ENCODE data around the gene TSR2. TPM values are rescaled to one million over a fixed set of nuclear protein-coding genes. Genes with fewer than 3 reads are reported as not detected.

Gene TSR2
- total RNA-seq (2022; extraction: Qiagen RNA extraction; ENCODE audit: low read depth) = 53.6 to 58.3 TPM (median 55.9 TPM) in 5 replicates

GRCh38 chrX:54439960-54440871 is at the start of gene TSR2:
TSR2 (plus strand) TSS chrX:54440404; CDS start chrX:54440422, 18 bp downstream.

Other genes with a start within 250 kb of the TSR2 start
- gene WNK3, start 82.4 kb upstream of the TSR2 start, total RNA-seq (2022; extraction: Qiagen RNA extraction; ENCODE audit: low read depth) = 0.01 TPM in 2 of 5 replicates, not detected in the others
- gene FGD1, start 55.8 kb downstream of the TSR2 start, total RNA-seq (2022; extraction: Qiagen RNA extraction; ENCODE audit: low read depth) = 5.8 to 9.9 TPM (median 7.7 TPM) in 5 replicates
- gene GNL3L, start 89.8 kb downstream of the TSR2 start, total RNA-seq (2022; extraction: Qiagen RNA extraction; ENCODE audit: low read depth) = 19.9 to 25.7 TPM (median 24.1 TPM) in 5 replicates